HCT116 (cell line): ENCODE results near the gene SLC22A4.

Experiments used
- EZH2 ChIP-seq: fragments of 200-600 bp; sonication (generic); IDR thresholded peaks from 2 replicates; pipeline ENCODE4 v1.6.1; 2017; ENCODE audit warnings: antibody characterized with exemption, mixed run types
- EZH2phosphoT487 ChIP-seq: fragments of 200-600 bp; IDR thresholded peaks from 2 replicates; pipeline ENCODE4 v1.6.1; 2018; ENCODE audit warnings: antibody characterized with exemption, borderline replicate concordance
- JUND ChIP-seq: IDR thresholded peaks from 2 replicates; pipeline ENCODE4 v1.6.1; 2012
- POLR2A ChIP-seq: IDR thresholded peaks from 2 replicates; pipeline ENCODE4 v1.7.0; 2011; ENCODE audit warnings: borderline replicate concordance; ENCODE audit not compliant: insufficient read depth, insufficient read length; ENCODE audit errors: extremely low read depth
- SP1 ChIP-seq: IDR thresholded peaks from 2 replicates; pipeline ENCODE4 v1.6.1; 2012; ENCODE audit warnings: low read depth
- TCF7L2 ChIP-seq: IDR thresholded peaks from 2 replicates; pipeline ENCODE4 v1.7.0; 2011; ENCODE audit warnings: borderline replicate concordance, inconsistent platforms; ENCODE audit not compliant: insufficient read depth, insufficient read length; ENCODE audit errors: extremely low read depth
- YY1 ChIP-seq: IDR thresholded peaks from 2 replicates; pipeline ENCODE4 v1.6.1; 2011; ENCODE audit warnings: low read length, low read depth, moderate library complexity, mild to moderate bottlenecking; ENCODE audit not compliant: insufficient replicate concordance; ENCODE audit errors: extremely low read depth
- TF ChIP-seq, protein P1 (sequence below), 3 experiments: fragments of 200-600 bp in 1 of 3; sonication (generic) in 1 of 3; IDR thresholded peaks in 2 of 3; conservative IDR thresholded peaks in 1 of 3; 2 replicates each; pipeline ENCODE4 v1.5.1; 2012 to 2017; ENCODE audit warnings: low read depth in 2 of 3, low read length in 2 of 3, antibody characterized with exemption in 1 of 3, borderline replicate concordance in 1 of 3, control low read depth in 1 of 3, mild to moderate bottlenecking in 1 of 3, mixed read lengths in 1 of 3, mixed run types in 1 of 3, moderate library complexity in 1 of 3; ENCODE audit not compliant: insufficient read depth in 1 of 3
- TF ChIP-seq, protein P2 (sequence below): IDR thresholded peaks from 2 replicates; pipeline ENCODE4 v1.6.1; 2012

DNA sequence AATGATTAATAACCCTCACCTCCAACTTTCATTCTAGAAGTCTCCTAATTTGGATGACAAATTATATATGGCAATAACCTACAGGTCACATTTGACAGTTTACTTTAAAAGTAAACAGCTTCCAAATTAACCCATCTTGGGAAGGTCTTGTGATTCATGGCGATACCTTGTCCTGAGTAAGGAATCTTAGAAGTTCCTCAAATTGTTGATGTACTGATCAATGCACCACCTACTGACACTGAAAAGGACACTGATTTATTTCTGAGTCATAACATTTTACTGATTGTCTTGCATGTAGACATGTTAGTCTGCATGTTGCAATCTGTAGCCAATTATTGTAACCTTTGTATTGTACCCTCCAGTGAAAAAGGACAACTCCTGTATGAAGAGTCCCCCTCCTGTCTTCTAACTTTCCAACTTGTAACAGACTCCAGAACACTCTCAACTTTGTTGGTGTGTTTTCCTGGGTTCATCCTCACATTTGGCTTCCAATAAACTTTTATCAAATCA is 59.3 kb downstream of the SLC22A4 start:
- TF ChIP-seq EZH2 (no peak), POLR2A (no peak), JUND (no peak), YY1 (no peak), TCF7L2 (no peak), EZH2phosphoT487 (no peak), SP1 (no peak)
- TF ChIP-seq, protein P1, sequence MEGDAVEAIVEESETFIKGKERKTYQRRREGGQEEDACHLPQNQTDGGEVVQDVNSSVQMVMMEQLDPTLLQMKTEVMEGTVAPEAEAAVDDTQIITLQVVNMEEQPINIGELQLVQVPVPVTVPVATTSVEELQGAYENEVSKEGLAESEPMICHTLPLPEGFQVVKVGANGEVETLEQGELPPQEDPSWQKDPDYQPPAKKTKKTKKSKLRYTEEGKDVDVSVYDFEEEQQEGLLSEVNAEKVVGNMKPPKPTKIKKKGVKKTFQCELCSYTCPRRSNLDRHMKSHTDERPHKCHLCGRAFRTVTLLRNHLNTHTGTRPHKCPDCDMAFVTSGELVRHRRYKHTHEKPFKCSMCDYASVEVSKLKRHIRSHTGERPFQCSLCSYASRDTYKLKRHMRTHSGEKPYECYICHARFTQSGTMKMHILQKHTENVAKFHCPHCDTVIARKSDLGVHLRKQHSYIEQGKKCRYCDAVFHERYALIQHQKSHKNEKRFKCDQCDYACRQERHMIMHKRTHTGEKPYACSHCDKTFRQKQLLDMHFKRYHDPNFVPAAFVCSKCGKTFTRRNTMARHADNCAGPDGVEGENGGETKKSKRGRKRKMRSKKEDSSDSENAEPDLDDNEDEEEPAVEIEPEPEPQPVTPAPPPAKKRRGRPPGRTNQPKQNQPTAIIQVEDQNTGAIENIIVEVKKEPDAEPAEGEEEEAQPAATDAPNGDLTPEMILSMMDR (IDR thresholded peaks at IDR 0.05 in 2 of 3, conservative IDR thresholded peaks at IDR 0.05 in 1 of 3; ENCODE audit: borderline replicate concordance in 1 of 3, insufficient read depth in 1 of 3, low read depth in 2 of 3, low read length in 2 of 3): no peak
- TF ChIP-seq, protein P2, sequence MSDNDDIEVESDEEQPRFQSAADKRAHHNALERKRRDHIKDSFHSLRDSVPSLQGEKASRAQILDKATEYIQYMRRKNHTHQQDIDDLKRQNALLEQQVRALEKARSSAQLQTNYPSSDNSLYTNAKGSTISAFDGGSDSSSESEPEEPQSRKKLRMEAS: no peak
